A549 treated with AZD9567 at 1 μM for 4 hours (cell line): Measurements from ENCODE around the gene KLHDC10. TPM values are rescaled to one million over a fixed set of nuclear protein-coding genes. Genes with fewer than 3 reads are reported as not detected.

Source experiments
- total RNA-seq: library from RNA; stranded (reverse); fragments of 200-300 nt; extraction: Qiagen RNA extraction; gene quantifications from 5 replicates; pipeline ENCODE4 v1.2.3, GENCODE V29; 2022; ENCODE audit not compliant: insufficient read depth

KLHDC10 gene, protein sequence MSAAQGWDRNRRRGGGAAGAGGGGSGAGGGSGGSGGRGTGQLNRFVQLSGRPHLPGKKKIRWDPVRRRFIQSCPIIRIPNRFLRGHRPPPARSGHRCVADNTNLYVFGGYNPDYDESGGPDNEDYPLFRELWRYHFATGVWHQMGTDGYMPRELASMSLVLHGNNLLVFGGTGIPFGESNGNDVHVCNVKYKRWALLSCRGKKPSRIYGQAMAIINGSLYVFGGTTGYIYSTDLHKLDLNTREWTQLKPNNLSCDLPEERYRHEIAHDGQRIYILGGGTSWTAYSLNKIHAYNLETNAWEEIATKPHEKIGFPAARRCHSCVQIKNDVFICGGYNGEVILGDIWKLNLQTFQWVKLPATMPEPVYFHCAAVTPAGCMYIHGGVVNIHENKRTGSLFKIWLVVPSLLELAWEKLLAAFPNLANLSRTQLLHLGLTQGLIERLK
- 9.7 to 15.1 TPM (median 13.5 TPM) in 5 replicates for total RNA-seq

DNA sequence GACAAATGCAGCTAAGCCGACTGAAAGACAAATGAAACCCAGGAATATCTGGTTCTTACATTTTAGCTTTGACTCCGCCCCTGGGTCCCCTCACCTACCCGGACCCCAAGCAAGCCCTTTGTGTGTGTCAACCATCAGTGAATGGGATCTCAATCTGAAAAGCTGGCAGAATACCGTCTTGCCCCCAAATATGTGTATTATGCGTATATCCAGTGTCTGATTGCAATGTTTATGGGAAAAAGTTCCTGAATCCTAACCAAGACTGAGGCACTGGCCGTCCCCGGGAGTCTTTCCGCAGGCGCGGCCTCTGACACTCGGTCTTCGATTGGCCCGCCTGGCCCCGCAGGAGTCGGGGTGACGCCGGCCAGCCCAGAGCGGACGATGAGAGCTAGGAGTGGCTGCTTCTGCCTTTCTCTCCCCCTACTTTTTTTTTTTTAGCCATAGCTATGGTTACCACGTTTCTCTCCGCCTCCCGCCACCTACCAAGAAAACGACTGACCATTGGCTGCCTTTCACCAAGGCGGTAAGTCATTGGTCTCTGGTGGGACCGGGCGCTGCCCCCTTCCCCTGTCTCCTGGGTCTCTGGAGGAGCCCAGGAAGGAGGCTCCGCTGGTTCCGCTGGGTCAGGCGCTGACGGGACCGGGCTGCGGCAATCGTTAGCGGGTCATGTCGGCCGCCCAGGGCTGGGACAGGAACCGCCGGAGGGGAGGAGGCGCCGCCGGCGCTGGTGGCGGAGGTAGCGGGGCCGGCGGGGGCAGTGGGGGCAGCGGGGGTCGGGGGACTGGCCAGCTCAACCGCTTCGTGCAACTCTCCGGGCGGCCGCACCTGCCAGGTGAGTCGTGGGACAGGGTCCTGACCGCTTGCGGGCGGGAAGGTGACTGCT lies at the start of gene KLHDC10:
Gene KLHDC10 (plus strand): TSS at position 557 of the 883 bp plus-strand sequence. CDS start 110 bp downstream, at position 667.

Other genes starting within 250 kb of the KLHDC10 start
- 42.1 to 58.5 TPM (median 50.1 TPM) in 5 replicates for gene UBE2H, start 117.6 kb upstream of the KLHDC10 start, total RNA-seq
- gene ZC3HC1, start 19.2 kb upstream of the KLHDC10 start, total RNA-seq: 23.1 to 54.0 TPM (median 24.4 TPM) in 5 replicates
- 13.1 to 23.6 TPM (median 14.7 TPM) in 5 replicates for gene TMEM209, start 134.9 kb downstream of the KLHDC10 start, total RNA-seq
- gene SSMEM1, start 137.3 kb downstream of the KLHDC10 start, total RNA-seq: not detected in 5 replicates
- 0.08 to 0.26 TPM (median 0.12 TPM) in 4 of 5 replicates, not detected in the other for gene CPA2, start 196.3 kb downstream of the KLHDC10 start, total RNA-seq
- gene CPA4, start 222.6 kb downstream of the KLHDC10 start, total RNA-seq: 3.5 to 6.1 TPM (median 3.8 TPM) in 5 replicates